Gastroesophageal sphincter (tissue), 4 donors: ENCODE results near the gene FGB. TPM values are rescaled to one million over a fixed set of nuclear protein-coding genes. Genes with fewer than 3 reads are reported as not detected.

ENCODE experiments used
- ATAC-seq: fragments of 150-250 bp; one replicate; pipeline ENCODE4 v1.9.1; 2016; ENCODE audit warnings: mild to moderate bottlenecking, moderate library complexity
- H3K27ac ChIP-seq, 4 donors: fragments of 200-600 bp; sonication (generic) in 3 of 4; 1 replicate in 3 of 4; 2 replicates in 1 of 4; pipeline ENCODE4 v1.5.1; 2016 to 2019
- H3K27me3 ChIP-seq: fragments of 200-600 bp; sonication (generic); one replicate; pipeline ENCODE4 v1.5.1; 2019
- H3K36me3 ChIP-seq, 2 donors: fragments of 200-600 bp; sonication (generic); one replicate each; pipeline ENCODE4 v1.5.1; 2019; ENCODE audit warnings: control low read depth in 1 of 2
- H3K4me1 ChIP-seq, 3 donors: fragments of 200-600 bp; sonication (generic); 1 replicate in 2 of 3; 2 replicates in 1 of 3; pipeline ENCODE4 v1.5.1; 2016 to 2019; ENCODE audit warnings: control low read depth in 2 of 3
- H3K4me3 ChIP-seq, 2 donors: fragments of 200-600 bp; sonication (generic); one replicate each; pipeline ENCODE4 v1.5.1; 2019; ENCODE audit warnings: mild to moderate bottlenecking in 1 of 2, moderate library complexity in 1 of 2
- H3K9me3 ChIP-seq, 3 donors: fragments of 200-600 bp; sonication (generic); one replicate each; pipeline ENCODE4 v1.5.1; 2017 to 2019; ENCODE audit warnings: control low read depth in 2 of 3
- EP300 ChIP-seq: sonication (generic); formaldehyde crosslinking; IDR thresholded peaks from one replicate; pipeline ENCODE4 v1.6.1; 2017; ENCODE audit warnings: antibody characterized with exemption, mild to moderate bottlenecking
- POLR2A ChIP-seq, 2 donors: fragments of 450-650 bp; IDR thresholded peaks; one replicate each; pipeline ENCODE4 v1.6.1; 2017; ENCODE audit warnings: antibody characterized with exemption in 2 of 2, mild to moderate bottlenecking in 2 of 2, moderate library complexity in 1 of 2
- POLR2AphosphoS5 ChIP-seq: sonication (generic); formaldehyde crosslinking; IDR thresholded peaks from one replicate; pipeline ENCODE4 v1.6.1; 2017; ENCODE audit warnings: antibody characterized with exemption
- WGBS, 2 donors: methylation state at CpG; one replicate each; pipeline ENCODE4 v1.1.5; 2018; ENCODE audit warnings: low coverage in 1 of 2; 5-methylcytosine and 5-hydroxymethylcytosine counted together
- small RNA-seq, 4 donors: library from RNA; depleted of rRNA; stranded (forward); fragments of <200 nt; gene quantifications; one replicate each; pipeline ENCODE3, GENCODE V24; 2016
- total RNA-seq, 4 donors: library from RNA; depleted of rRNA; stranded (reverse); fragments of >200 nt; gene quantifications; one replicate each; pipeline ENCODE4 v1.1.0, GENCODE V29; 2016
- TF ChIP-seq, protein P1 (sequence below), 4 experiments: fragments of 200-600 bp in 2 of 4; fragments of 450-650 bp in 2 of 4; sonication (generic) in 1 of 4; IDR thresholded peaks; one replicate each; pipeline ENCODE4 v1.5.1; 2017 to 2019; ENCODE audit warnings: antibody characterized with exemption in 4 of 4, mild to moderate bottlenecking in 2 of 4, moderate library complexity in 2 of 4

FGB gene
- total RNA-seq, 4 donors from 2014 or later: 1.7 TPM; not detected in 3

DNA sequence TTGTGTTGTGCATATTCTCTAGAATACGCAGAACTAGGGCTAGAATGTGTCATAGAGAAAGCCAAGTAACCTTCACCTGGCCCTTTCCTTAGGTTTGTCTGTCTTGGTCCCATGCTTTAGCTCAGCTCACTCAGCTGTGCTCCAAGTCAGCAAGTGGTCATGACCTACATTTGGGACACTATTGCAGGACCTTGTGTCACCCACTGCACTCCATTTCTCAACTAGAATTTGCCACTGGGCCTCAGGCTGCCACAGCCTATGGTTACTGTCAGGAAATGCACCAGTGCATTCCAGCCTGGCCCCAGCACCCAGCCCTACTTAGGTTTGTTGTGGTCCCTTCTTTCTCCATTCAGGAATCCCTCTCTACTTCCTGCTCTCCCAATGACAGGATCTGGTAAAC is 57.3 kb downstream of the FGB start:
- Histone ChIP-seq H3K36me3 (no peaks in the 10 kb centered on the region), H3K9me3 (no peaks in the 10 kb centered on the region), H3K27me3 (no peaks in the 10 kb centered on the region), H3K4me1 (no peaks in the 10 kb centered on the region), H3K4me3 (no peak overlapping the region), H3K27ac (no peak overlapping the region)
- WGBS, 2 donors: 0 to 33% methylated on average over 1 of the region's 1 CpG
- no peak for ATAC-seq
- TF ChIP-seq POLR2A (IDR thresholded peaks at IDR 0.05) (no peak), EP300 (no peak), POLR2AphosphoS5 (no peak)
- TF ChIP-seq, protein P1, sequence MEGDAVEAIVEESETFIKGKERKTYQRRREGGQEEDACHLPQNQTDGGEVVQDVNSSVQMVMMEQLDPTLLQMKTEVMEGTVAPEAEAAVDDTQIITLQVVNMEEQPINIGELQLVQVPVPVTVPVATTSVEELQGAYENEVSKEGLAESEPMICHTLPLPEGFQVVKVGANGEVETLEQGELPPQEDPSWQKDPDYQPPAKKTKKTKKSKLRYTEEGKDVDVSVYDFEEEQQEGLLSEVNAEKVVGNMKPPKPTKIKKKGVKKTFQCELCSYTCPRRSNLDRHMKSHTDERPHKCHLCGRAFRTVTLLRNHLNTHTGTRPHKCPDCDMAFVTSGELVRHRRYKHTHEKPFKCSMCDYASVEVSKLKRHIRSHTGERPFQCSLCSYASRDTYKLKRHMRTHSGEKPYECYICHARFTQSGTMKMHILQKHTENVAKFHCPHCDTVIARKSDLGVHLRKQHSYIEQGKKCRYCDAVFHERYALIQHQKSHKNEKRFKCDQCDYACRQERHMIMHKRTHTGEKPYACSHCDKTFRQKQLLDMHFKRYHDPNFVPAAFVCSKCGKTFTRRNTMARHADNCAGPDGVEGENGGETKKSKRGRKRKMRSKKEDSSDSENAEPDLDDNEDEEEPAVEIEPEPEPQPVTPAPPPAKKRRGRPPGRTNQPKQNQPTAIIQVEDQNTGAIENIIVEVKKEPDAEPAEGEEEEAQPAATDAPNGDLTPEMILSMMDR (IDR thresholded peaks at IDR 0.05): no peak

Small RNA genes within 50 kb of the gene (small RNA-seq; reads per million reads assigned to genes)
- 0 reads per million in 4 donors for gene RNU6-1285P

Other genes with a start within 250 kb of the FGB start
- 1 to 10 TPM; 2.3 to 5.0 (median 3.2) TPM for gene DCHS2, start 71.2 kb upstream of the FGB start, total RNA-seq
- gene PLRG1, start 12.6 kb upstream of the FGB start, total RNA-seq: 10 to 100 TPM; 41.4 to 54.0 (median 45.7) TPM
- under 1 TPM in 1 of 4 donors, not detected in 3; 0.12 TPM for gene FGA, start 27.7 kb downstream of the FGB start, total RNA-seq
- not detected for gene FGG, start 49.6 kb downstream of the FGB start, total RNA-seq
- gene LRAT, start 181.0 kb downstream of the FGB start, total RNA-seq: under 1 TPM in 2 of 4 donors, not detected in 2; 0.30 to 0.40 TPM
- under 1 TPM in 1 of 4 donors, not detected in 3; 0.08 TPM for gene RBM46, start 218.3 kb downstream of the FGB start, total RNA-seq